GM12864 (cell line): ENCODE measurements around the gene TULP1.

Source experiments
- DNase-seq: peaks from one replicate; pipeline ENCODE4 v3.0.0-alpha.2; 2011; ENCODE audit warnings: low read depth
- H3K4me3 ChIP-seq: 2 replicates; pipeline ENCODE4 v1.5.1; 2011; ENCODE audit warnings: mild to moderate bottlenecking, low read depth, low read length, control low read depth
- CTCF ChIP-seq: IDR thresholded peaks from 2 replicates; pipeline ENCODE4 v1.5.1; 2011; ENCODE audit warnings: low read depth, mild to moderate bottlenecking, moderate library complexity, low read length, control low read depth, inconsistent platforms; ENCODE audit errors: missing control alignments

Gene TULP1

GRCh38 chr6:35453236-35453635, 59.5 kb downstream of the TULP1 start:
- no peak for DNase-seq
- no peak for TF ChIP-seq CTCF
- H3K4me3 ChIP-seq = peak overlapping the region; percentile 87

GRCh38 chr6:35452183-35453090, 60.3 kb downstream of the TULP1 start, which contains the start of gene FANCE:
Gene FANCE (plus strand): TSS chr6:35452338. CDS start chr6:35452546, 208 bp downstream.
- H3K4me3 ChIP-seq = peak within 1 kb of the TSS; percentile 87
- peak; percentile 76 for DNase-seq
- TF ChIP-seq CTCF = no peak

DNA sequence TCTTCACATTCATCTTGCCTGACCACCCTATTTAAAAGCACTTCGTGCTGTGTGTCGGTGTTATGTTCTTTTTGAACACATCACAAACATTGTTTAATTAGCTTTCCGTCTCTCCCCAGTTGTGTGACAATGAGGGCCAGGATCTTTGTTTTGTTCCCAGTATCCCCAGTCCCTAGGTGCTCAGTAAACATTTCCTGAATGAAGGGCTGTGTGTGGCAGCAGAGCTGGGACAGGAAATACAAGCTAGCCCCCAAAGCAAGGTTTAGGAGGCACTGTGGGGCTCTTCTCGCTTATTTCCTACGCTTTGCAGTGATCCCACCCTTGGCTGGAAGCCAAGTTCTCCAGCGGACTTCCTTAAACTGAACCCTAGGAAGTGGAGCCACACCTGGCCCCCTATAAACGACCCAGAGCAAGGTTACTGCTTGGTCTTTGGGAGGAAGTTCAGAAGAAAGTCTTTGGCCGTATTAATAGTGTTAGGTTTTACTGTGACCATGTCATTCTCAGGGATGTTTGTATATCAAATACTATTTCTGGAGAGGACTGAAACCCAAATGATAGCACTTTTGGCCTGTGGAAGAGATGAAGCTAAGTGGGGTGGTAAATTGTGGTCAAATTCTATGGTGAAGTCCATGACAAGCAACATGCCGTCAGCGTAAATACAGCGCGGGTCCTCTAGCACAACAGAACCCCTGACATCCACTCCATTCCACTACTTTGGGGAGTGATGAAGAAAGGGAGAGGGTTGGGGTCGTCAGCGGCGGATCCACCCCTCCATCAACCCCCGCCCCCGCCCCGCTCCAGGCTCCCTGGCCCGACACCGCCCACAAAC, 61.1 kb downstream of the TULP1 start:
- TF ChIP-seq CTCF = no peak
- DNase-seq = no peak

GRCh38 chr6:35449287-35449881, 63.3 kb downstream of the TULP1 start:
- no peak overlapping the region for H3K4me3 ChIP-seq
- peak; percentile 41 for DNase-seq
- peak; percentile 48 for TF ChIP-seq CTCF

More for the DNA sequence above, 61.1 kb downstream of the TULP1 start:
- H3K4me3 ChIP-seq = peak overlapping the region; percentile 87

- DNase-seq = no peak
- no peak for TF ChIP-seq CTCF
Measured at GRCh38 chr6:35448191-35448590, 64.5 kb downstream of the TULP1 start.

More at GRCh38 chr6:35448191-35448590, 64.5 kb downstream of the TULP1 start:
- H3K4me3 ChIP-seq = no peak overlapping the region
